Measurements from ENCODE around the gene CDCP2.

GRCh38 chr1:54110996-54111395, 41.8 kb downstream of the CDCP2 start:
- TF ChIP-seq CTCF (conservative IDR thresholded peaks at IDR 0.05; ENCODE audit: low read depth, low read length) (no peak), EZH2 (IDR thresholded peaks at IDR 0.05; ENCODE audit: low read length, unreplicated experiment) (no peak), EZH2phosphoT487 (IDR thresholded peaks at IDR 0.05; ENCODE audit: borderline replicate concordance, low read length) (no peak)

All from PC-3 (cell line).